DMS153 (cell line): ENCODE data around the gene SPEN.
"Not testable (repeated sequence)": the region's sequence is repeated elsewhere in the genome, so short reads cannot be mapped to it uniquely, and the experiment has no call there.

Experiments
- DNase-seq: peaks from one replicate; lab custom pipeline; 2025; lab: John Stamatoyannopoulos, UW

Gene SPEN

DNA sequence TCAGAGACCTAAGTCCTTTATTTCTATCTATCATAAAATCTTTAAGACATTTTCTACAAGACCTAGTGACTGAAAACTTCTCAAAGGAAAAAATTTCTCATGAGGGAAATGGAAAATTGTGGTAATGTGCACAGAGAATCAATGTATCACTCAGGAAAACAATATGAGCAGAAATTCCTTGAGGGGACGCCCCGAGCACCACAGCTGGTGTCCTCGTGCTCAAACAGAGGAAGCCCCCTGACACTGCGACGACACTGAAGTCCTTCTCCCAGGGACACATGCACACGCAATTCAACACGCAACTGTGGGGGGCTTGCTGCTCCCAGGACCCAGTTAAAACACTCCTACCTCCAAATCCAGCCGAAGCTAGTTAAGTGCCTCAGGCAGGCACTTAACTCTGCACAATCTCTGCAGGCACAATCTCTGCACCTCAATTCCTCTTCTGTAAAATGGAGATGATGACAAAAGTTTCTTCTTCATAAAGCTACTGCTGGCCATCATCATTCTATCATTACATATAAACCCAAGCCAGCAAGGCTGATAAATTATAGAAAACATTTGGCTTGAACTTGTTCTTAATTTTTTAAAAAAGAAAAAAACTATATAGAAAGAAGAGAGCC is 112.4 kb downstream of the SPEN start:
- no peak for DNase-seq

DNA sequence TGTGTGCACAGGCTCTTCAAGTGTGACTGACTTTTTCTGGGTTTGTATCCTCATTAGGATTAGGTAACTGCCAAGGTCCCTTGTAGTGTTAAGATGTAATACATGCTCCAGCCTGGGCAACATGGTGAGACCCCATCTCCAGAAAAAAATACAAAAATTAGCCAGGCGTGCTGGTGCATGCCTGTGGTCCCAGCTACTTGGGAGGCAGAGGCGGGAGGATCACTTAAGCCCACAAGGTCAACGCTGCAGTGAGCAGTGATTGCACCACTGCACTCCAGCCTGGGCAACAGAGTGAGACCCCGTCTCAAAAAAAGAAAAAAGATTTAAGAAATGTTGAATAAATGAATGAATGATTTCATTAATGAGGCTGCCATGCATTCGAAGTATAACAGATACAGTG is 113.3 kb downstream of the SPEN start:
- DNase-seq = no peak

DNA sequence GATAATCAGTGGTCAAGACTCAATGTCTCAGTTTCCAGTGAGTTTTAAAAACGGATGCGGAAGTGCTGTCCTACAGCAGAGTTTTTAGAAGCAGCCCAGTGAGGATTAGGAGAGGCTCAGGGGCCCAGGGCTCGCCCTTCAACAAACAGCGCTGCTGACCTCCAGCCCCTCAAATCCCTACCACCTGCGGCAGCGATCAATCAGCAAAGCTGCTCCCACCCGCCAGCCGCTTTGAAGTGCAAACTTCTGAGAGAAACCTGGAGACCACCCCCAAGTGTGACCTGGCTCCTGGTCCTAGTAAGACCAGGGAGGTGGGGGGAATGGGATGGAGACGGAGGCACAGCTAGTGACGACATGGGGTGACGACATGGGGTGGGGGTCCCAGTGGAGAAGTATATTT is 114.0 kb downstream of the SPEN start:
- DNase-seq = no peak

DNA sequence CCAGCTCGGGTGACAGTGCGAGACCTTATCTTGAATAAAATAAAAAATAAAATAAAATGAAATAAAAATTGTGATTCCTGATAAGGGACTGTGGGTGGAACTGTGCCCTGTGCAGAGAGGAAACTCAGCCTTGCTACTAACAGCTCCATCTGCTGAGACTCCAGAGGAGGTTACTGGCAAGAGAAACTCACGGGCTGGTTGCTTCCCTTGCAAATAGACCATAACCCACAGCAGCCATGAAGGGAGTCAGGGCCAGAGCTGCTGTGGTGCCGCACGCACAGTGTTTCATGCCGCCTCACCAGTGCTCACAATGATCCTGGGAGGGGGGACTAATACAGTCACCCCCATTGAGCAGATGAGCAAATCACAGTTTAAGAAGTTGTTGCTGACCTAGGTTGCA is 114.7 kb downstream of the SPEN start:
- no peak for DNase-seq

DNA sequence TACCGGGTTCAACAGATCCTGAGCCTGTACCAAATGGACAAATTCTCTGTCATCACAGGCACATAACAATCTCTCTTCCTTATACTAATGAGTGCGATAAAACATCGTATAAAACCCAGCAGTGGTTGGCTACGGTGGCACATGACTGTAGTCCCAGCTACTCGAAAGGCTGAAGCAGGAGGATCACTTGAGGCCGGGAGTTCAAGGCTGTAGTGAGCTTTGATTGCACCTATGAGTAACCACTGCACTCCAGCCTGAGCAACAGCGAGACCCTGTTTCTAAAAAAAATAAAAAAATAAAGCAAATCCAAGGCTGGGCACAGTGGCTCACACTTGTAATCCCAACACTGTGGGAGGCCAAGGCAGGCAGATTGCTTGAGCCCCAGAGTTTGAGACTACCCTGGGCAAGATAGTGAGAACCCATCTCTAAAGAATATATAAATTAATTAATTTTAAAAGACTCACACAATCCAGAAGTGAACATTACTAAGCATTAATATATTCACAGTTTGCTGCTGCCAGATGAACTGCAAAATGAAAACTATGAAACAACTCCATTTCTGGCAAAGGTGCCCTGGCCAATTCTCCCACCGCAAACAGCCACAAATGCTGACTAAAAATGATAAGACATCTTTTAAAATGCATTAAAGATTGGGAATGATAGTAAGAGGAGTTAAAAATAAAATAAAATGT is 115.3 kb downstream of the SPEN start:
- no peak for DNase-seq

DNA sequence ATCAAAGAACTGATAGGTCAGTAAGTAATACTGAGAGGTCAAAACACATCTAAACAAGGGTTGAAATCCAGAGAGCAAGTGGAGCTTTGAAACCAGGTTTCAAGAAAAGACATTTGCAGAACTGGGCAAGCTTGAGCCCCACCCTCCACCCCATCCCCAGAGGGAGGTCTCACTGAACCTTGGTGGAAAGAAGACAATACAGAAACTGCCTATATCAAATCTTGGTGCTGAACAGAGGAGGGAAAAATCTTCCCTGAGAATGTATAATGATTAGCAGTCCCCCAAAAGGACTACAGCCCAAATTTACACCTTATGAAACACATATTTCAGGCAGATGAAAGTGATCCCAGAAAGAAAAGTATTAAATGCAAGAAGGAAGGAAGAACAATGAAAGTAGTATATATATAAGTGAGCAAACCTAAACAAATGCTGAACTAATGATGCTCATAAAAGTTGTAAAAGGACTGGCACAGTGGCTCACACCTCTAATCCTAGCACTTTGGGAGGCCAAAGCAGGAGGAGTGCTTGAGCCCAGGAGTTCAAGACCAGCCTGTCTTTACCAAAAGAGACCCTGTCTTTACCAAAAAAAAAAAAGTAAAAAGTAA is 116.0 kb downstream of the SPEN start:
- no peak for DNase-seq

DNA sequence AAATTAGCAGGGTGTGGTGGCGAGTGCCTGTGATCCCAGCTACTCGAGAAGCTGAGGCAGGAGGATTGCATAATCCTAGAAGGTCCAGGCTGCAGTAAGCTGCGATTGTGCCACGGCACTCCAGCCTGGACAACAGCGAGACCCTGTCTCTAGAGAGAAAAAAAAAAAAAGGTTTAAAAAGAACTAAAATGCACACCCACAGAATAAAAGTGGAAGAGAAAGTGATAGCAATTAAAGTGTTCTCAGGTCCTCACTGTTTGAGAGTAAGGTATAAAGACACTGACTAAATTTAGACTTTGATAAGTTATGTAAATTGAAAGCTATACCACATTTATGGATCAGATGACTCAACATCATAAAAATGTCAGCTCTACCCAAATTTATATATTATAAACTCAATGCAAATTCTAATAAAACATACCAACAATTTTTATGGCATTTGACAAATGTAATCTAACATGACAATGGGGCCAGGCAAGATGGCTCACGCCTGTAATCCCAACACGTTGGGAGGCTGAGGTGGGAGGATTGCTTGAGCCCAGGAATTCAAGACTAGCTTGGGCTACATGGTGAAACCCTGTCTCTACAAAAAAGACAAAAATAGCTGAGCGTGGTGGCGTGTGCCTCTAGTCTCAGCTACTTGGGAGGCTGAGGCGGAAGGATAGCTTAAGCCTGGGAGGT is 116.6 kb downstream of the SPEN start:
- DNase-seq = no peak

DNA sequence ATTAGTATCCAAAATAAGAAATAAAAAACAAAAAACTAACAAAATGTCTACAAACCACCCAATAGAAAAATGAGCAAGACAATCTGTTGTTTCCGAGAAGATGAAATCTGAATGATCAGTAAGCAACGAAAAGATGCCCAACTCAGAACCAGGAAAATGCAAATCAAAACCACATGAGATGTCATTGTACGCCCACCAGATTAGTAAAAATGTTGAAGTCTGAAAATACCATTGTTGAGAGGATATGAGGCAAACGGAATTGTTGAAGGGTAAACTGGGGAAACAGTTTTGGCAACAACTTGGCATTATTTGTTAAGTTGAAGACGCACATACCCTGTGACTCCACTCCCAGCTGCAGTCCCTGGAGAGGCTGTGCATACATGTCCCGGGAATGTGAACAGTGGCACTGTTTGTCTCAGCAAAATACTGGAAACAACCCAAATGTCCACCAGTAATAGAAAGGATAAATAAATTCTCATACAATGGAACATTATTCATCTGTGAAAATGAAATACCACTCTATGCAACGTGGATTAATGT is 117.8 kb downstream of the SPEN start:
- no peak for DNase-seq

DNA sequence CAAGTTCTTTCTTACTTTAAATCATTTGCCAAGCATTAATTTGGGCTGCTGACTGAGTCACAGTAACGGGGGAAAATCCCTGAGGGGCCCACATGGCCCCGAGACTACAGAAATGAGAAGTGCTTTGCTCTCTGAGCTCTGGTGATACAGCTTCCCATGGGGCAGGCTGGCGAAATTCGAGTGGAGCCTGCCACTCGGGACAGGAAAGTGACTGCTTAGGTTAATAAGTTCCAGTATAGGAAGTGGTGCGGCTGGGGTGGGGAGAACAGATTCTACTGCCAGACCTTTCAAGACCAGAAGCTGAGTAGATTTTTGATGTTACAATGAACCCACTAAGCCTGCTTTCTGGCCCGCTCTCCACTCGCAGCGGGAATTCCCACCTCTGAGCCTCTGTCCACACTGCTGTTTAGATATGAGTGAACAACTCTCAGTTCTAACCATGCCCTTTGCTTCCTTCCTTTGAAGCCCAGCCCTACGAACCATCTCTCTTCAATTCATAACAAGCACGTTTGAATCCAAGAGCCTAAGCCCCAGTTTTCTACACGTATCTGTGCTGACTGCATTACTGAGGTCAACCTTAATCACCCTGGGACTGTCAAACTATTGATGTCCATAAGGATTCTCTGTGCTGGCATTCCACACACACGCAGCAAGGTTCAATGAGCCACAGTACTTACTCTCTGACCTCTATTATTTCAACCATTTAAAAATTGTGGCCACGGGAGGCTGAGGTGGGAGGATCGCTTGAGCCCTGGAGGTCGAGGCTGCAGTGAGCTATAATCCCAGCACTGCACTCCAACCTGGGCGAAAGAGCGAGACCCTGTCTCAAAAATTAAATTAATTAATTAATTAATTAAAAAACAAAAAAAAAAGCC is 118.8 kb downstream of the SPEN start:
- no peak for DNase-seq

DNA sequence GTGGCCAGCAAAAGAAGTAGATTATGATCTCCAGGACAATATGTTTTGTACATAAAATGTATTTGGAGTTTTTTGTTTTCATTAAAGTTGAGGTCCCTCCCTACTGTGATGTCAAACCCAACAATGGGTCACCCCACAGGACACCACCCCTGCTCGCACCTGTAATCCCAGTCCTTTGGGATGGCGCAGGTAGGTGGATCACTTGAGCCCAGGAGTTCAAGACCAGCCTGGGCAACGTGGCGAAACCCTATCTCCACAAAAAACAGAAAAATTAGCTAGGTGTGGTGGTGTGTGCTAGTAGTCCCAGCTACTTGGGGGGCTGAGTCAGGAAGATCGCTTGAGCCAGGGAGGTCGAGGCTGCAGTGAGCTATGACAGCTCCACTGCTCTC is 119.4 kb downstream of the SPEN start:
- no peak for DNase-seq

DNA sequence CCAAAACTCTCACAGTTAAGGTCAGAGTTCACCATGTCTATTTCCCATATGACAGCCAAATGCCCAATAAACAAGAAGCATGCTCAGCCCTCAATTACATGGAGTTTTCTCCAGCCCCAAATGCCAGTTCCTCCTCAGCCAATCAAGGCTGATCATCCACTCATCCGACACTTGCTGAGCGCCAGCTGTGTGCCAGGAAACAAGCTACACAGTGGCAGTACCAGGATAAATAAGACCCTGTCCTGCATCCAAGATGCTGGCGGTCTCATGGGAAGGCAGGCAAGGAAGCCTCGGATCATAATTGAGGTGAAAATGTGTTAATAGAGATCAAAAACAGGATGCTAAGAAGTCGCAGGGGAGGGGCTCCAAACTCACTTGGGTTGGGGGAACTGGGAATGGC is 120.7 kb downstream of the SPEN start:
- no peak for DNase-seq

DNA sequence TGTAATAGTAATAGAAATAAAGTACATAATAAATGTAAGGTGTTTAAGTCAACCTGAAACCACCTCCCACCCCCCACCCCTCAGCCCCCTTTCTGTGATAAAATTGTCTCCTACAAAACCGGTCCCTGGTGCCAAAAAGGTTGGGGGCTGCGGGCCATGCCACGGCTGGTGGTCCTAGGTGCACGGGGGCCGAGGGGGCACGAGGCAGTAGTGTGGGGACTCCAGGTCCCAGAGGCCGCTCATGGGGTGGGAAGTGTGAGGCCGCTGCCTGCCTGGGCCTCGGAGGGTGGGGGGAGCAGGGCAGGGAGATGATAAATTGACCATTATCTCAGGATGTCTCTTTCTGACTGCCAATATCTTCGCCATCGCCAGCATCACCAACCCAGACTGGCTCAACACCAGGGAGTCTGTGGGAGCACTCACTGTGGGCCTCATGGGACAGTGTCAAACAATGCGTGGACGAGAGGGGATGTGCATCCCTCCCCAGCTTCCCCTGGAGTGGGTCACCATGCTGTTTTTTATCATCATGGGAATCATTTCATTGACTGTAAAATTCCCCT is 121.9 kb downstream of the SPEN start:
- no peak for DNase-seq

DNA sequence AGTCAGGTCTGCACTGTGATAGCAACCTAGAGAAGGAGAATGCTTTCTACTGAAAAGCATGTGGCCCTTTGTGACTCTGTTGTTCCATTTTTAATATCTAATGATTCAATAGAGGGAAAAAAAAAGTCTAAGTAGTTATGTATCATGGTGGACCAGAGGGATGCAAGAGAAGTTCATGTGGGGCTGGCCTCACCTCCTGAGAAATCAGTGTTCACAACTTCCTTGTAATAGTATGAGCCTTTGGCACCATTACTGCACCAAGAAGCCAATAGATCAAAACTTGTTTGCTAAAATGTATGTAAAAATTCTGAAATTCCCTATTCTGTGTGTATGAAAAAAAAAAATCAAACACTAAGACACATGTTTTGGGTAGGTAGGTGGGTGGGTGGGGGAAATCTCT is 123.4 kb downstream of the SPEN start:
- DNase-seq = no peak

DNA sequence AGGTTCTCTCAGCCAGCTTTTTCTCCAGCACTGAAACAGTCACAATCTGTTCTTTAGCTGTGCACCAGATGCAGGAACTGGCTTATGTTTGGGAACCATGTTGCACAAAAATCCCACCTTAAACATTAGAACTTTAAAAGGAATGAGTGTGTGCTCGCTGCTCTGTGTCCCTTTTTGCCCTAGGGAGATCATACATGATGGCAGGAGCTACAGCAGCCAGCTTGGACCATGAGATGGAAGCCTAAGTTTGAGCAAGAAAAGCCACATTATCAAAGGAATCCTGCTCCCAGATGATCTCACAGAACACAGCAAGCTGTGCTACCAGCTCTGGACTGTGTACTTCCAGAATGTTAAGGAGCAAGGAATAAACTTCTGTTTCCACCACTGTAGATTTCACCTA is 124.9 kb downstream of the SPEN start:
- DNase-seq = no peak

DNA sequence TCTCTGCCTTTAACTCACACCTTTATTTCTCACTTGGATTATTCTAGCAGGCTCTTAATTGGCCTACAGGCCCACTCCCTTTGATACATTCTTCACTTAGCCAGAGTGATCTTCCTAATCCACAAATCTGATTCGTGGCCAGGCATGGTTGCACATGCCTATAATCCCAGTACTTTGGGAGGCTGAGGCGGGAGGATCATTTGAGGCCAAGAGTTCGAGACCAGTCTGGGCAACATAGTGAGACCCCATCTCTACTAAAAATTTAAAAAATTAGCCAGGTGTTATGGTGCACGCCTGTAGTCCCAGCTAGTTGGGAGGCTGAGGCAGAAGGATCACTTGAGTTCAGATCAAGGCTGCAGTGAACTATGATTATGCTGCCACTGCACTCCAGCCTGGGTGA is 126.3 kb downstream of the SPEN start:
- no peak for DNase-seq

DNA sequence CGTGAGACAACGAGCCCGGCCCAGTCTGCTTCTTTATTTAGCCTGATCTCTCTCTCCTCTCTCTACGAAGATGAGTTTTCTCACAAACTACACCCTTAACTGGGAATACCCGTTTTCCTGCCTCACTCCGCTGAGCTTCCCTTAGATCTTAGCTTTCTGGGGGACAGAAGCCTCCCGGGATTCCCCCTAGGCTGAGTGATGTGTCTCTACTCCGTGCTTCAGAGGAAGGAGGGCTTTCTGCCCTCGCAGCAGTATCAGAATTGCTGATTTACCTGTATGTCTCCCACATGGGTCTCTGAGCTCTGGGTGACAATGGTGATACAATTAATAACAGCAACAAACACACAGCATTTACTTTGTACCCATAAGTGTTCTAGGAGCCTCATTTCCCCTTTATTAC is 127.3 kb downstream of the SPEN start:
- no peak for DNase-seq

DNA sequence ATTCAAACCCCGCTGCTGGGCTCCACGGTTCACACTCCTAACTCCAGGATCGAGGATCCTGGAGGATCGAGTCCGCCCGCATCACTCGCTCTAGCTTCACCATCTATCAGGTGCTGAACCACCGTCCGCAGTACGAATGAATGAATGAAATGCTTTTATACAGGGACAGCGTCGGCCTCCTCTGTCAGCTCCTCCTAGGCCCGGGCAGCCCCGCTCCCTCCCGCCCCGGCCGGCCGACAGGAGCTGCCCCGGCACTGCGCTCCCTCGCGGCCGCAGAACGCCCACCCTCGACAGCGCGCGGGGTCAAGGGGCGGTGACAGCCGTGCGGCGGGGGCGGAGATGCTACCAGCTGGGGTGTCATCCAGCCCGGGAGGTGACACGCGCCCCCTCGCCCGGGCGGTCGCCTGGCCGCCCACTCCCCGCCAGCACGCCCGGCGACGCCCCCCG is 127.9 kb downstream of the SPEN start:
- no peak for DNase-seq

DNA sequence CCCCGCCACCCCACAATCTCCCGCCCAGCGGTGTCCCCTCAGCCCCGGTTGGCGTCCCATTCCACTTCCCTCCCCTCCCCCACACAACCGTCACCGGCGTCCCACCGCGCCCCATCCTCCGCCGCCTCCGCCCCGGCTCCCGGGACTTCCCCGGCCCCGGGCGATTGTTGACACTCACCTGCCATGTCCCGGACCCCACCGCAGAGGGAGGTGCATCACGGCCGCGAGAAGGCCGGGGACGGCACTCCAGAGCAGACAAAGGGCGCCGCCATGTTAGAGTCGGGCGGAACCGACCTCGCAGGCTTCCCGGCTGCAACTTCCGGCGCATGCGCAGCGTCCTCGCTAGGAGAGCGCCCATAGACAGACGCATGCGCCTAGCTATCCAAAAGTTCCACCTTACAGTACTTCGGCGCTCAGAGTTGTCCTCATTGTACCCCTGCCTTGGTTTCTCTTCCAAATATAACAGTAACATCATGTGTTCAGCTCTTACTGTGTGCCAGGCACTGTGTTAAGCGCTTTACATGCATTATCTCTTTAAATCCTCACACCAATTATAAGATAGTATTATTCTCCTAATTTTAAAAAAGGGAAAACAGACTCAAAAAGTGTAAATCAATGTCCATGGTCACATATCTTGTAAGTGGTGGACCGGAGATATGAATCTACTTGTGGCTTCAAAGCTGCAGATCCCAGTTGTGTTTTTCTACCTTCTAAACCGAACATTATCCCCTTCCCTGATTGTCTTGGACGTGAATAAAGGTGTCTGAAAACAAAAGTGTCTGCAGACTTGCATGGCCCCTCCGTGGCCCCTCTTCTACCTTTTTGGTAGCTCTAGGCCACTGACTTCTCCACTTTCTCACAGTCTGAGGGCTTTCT is 128.5 kb downstream of the SPEN start, which contains the start of gene ZBTB17:
ZBTB17 (minus strand) TSS at position 297 of the 876 bp plus-strand sequence. CDS start 27,606 bp downstream, outside the sequence.
- DNase-seq = peak; percentile 69

DNA sequence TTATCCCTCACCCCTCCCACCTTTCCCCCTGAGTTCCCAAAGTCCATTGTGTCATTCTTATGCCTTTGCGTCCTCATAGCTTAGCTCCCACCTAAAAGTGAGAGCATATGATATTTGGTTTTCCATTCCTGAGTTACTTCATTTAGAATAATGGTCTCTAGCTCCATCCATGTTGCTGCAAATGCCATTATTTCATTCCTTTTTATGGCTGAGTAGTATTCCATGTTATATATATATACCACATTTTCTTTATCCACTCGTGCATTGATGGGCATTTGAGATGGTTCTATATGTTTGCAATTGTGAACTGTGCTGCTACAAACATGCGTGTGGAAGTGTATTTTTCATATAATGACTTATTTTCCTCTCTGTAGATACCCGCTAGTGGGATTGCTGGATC is 130.4 kb downstream of the SPEN start:
- DNase-seq = not testable (repeated sequence)

DNA sequence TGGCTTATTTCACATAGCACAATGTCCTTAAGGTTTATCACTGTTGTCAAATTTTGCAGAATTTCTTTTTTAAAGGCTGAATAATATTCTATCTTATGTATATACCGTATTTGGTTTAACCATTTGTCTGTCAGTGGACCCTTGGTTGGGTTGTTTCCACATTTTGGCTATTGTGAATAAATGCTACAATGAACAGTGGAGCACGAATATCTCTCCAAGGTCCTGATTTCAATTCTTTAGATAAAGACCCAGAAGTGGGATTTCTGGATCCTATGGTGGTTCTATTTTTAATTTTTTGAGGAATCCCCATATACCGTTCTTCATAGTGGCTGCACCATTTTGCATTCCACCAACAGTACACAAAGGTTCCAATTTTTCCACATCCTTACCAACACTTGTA is 134.2 kb downstream of the SPEN start:
- DNase-seq = no peak
